GM18526 (cell line): Measurements from ENCODE around the gene DOP1B.

Experiments used
- POLR2A ChIP-seq: IDR thresholded peaks from 3 replicates; pipeline ENCODE4 v1.6.1; 2011; ENCODE audit not compliant: insufficient read length; ENCODE audit errors: extremely low read depth

DOP1B gene

DNA sequence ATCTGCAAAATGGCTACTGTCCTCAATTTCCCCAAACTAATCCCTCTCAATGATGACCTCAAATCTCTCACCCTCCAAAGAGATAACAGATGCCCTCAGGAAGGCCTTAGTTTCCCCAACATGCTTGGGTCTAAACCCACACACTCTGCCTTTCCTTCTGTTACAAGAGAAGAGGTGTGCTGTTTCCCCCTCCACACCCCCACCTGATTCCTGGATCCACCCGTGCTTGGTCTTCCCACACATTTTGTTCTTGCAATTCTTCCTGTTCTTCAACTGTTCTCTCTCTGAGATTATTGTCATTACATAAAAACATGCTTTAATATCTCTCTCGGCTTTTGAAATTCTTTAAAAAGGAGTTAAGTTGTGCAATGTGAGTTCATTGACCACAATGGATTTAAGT lies 27.4 kb upstream of the DOP1B start:
- TF ChIP-seq POLR2A = no peak

DNA sequence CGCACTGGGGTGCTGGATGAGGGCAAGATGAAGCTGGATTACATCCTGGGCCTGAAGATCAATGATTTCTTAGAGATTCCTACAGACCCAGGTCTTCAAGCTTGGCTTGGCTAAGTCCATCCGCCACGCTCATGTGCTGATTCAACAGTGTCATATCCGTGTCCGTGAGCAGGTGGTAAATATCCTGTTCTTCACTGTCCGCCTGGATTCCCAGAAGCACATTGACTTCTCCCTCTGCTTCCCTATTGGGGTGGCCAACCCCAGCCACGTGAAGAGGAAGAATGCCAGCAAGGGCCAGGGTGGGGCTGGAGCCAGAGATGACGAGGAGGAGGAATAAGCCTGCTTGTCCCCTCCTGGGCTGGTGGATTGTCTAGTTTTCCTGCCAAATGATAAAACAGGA lies 23.9 kb upstream of the DOP1B start:
- TF ChIP-seq POLR2A = no peak

GRCh38 chr21:36134803-36135390 lies 21.7 kb upstream of the DOP1B start, which contains the start of gene CBR3:
Gene CBR3, plus strand, starts transcription at chr21:36135079. Its CDS starts 114 bp downstream, at chr21:36135193.
- no peak for TF ChIP-seq POLR2A

DNA sequence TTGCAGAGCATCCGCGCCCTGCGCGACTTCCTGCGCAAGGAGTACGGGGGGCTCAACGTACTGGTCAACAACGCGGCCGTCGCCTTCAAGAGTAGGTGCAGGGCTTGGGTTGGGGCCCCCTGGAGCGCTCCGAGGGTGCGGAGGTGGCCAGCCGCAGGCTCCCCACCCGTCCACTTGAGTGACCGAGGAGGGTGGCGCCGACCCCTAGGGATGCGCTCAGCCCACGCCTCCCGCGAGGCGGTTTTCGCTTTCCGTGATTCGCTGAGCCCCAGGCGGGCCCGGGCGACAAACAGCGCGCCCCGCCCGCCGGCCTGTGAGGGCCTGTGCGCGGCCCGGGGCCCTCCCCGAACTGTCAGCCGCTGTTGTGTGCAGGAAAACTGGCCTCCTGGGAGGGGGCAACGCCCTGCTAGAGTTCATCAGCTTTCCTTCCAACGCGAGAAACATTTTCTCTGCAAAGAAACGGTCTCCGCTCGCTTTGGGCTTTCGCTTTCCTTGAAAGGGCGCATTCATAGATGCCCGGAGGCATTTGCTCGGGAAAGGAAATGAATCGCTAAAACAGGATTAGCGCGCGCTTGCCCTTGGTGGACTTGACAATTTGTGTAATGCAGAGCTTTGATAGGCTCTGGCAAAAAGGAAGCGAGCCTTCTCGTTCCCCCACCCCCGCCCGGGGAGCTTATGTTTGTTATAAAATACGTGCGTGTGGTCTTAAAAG lies 21.1 kb upstream of the DOP1B start:
- TF ChIP-seq POLR2A = no peak

GRCh38 chr21:36141513-36141925 lies 15.1 kb upstream of the DOP1B start:
- no peak for TF ChIP-seq POLR2A

DNA sequence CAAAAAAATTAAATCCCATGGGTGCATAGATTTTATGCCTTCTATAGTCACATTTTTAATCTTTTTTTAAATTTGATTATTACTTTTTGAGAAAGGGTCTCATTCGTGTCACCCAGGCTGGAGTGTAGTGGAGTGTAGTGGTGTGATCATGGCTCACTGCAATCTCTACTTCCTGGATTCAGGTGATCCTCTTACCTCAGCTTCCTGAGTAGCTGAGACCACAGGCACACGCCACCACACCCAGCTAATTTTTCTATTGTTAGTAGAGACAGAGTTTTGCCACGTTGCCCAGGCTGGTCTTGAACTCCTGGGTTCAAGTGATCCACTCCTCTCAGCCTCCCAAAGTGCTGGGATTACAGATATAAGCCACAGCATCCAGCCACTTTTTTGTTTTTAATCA lies 11.4 kb upstream of the DOP1B start:
- TF ChIP-seq POLR2A = no peak

DNA sequence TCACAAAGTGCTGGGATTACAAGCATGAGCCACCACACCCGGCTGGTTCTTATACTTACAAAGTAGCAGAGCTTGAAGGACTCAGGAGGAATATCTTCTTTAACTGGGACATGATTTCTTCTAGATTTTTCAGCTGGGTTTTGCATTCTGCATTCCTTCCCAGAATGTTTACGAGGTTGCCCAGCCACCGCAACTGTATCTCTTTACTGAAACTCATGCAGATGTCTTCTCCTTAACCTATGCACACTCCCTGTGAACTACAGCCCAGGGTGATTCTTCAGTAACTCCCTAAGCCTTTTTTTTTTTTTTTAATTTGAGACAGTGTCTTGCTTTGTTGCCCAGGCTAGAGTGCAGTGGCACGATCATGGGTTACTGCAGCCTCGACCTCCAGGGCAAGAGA lies 8.7 kb upstream of the DOP1B start:
- no peak for TF ChIP-seq POLR2A

DNA sequence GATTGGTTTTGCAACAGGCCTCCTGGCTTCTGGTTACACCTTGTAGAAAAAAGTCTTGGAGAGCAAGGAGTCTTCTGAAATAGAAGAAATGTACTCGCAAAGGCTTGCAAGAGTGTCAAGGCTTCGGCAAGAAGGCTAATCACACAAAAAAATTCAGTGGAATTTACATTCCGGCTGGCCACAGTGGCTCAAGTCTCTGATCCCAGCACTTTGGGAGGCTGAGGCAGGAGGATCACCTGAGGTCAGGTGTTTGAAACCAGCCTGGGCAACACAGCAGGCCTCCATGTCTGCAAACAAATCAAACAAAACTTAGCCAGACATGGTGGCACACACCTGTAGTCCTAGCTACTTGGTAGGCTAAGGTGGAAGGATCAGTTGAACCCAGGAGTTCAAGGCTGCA lies 7.7 kb upstream of the DOP1B start:
- TF ChIP-seq POLR2A = no peak

DNA sequence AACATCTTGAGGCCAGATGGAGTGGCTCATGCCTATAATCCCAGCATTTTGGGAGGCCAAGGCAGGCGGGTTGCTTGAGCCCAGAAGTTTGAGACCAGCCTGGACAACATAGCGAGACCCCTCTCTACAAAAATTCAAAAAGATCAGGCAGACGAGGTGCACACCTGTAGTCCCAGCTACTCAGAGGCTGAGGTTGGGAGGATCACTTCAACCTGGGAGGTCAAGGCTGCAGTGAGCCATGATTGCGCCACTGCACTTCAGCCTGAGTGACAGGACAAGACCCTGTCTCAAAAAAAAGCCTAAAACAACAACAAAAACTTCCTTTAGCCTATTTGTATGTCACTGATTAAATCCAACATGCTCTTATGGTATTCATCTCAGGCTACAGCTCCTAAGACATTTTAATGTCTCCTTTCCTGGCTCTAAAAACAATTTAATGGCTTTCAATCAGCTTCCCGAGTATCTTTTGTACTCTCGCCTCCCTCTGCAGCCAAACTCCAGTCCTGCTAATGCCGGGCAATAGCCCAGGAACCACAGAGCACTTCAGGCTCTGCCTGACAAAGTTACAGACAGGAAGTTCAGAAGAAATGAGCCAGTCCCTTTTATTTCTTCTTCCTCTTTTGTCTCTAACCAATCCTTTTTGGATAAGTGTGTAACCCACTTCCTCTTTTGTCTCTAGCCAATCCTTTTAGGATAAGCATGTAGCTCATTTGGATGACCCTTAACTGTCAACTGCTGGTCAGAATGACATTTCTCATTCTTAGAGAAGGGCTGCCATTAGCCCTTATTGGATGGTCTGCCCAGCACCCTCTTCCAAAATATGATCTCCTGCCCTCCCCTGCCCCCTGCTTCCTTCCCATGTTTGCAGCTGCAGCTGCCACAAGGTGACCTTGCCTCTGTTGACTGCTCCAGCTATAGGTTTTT lies 6.6 kb upstream of the DOP1B start:
- TF ChIP-seq POLR2A = peak; percentile 41

- TF ChIP-seq POLR2A = peak; percentile 44
Observed at GRCh38 chr21:36155603-36156338, 853 bp upstream of the DOP1B start.

GRCh38 chr21:36156339-36156814 lies 247 bp upstream of the DOP1B start:
- peak; percentile 3 for TF ChIP-seq POLR2A

DNA sequence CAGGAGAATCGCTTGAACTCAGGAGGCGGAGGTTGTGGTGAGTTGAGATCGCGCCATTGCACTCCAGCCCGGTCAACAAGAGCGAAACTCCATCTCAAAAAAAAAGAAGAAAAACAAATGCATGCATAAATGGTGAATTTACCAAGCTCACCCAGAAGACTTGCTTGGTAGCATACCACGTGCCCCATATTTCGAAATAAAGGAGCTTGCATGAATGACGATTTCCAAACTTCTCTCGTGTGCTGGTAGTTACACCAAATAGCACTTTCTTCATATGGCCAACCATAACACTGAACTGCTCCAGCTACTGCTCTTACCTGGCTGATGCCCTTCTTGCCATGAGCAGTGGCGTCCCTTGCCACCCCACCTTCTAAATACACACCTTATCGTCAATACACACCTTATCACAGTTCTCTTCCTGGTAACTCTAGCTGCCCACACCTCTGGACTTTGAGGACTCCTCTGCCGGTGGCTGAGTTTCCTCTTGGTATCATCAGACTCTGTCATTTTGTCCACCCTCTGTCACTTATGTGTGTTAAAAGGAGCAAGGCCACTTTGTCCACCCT lies 2.8 kb downstream of the DOP1B start:
- no peak for TF ChIP-seq POLR2A

- TF ChIP-seq POLR2A = no peak
Observed at GRCh38 chr21:36160850-36161178, 4.2 kb downstream of the DOP1B start.

DNA sequence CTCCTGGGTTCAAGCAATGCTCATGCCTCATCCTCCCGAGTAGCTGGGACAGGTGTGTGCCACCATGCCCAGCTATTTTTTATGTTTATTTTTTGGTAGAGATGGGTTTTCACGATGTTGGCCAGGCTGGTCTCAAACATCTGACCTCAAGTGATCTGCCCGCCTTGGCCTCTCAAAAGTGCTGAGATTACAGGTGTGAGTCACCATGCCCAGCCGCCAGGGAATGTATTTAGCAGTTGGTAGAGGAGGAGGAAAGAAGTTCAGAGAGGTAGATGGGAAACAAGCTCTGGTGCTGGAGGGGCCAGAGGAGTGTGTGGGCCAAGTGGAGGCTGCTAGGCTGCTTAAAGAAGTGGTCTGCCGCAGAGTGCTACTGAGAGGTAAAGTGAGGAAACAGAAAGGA lies 6.0 kb downstream of the DOP1B start:
- no peak for TF ChIP-seq POLR2A
